Measurements from ENCODE around the gene PDE8A. TPM values are rescaled to one million over a fixed set of nuclear protein-coding genes. Genes with fewer than 3 reads are reported as not detected.

Gene PDE8A
- total and polyA plus RNA-seq, 2 of the 13 experiments (the other 11 are each of a cell fraction or from before 2014, with no cell fraction given) = 26.3 to 48.5 TPM

DNA sequence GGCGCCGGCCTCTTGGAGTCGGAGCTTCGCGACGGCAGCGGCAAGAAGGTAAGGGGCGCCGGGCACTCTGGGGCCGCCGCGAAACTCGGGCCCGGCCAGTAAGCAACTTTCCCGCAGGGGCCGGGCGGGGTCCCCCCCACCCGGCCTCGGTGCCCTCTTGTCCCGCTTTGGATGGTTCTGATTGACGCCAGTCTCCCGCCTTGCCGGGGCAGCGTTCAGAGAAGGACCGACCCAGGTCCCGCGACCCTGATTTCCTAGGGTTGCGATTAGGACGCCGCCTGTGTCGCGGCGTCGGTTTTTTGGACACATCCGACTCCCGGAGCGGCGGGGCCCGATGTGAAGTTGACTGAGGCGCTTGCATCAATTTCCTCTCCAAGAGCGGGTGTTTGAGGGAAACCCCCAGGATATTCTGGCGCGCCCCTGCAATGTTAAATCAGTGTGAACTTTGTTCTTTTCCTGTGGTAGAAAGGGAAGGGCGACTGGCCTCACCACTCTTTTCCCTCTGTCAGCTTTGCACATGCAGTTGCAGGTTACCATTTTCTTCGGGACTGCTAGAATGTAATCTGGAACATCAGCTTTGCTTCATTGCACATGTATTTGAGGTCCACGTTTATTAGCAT lies 755 bp downstream of the PDE8A start (continued):
- TF ChIP-seq, protein P1, sequence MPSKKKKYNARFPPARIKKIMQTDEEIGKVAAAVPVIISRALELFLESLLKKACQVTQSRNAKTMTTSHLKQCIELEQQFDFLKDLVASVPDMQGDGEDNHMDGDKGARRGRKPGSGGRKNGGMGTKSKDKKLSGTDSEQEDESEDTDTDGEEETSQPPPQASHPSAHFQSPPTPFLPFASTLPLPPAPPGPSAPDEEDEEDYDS (CRISPR knock-in tag; IDR thresholded peaks at IDR 0.05) = peak; percentile 66; the same call in 1 of the 2 replicates
- TF ChIP-seq HNF4G (IDR thresholded peaks at IDR 0.05; ENCODE audit: borderline replicate concordance, low read depth, low read length) (peak; percentile 40; the same call in 1 of the 2 replicates), HNF4G (CRISPR knock-in tag; IDR thresholded peaks at IDR 0.05; ENCODE audit: borderline replicate concordance, low read depth) (0 out of 2 replicates have a peak, but pooled peaks have one; percentile 46), MEF2D (CRISPR knock-in tag; IDR thresholded peaks at IDR 0.05) (peak; percentile 51; the same call in 1 of the 2 replicates), ZNF788 (CRISPR knock-in tag; IDR thresholded peaks at IDR 0.05; ENCODE audit: borderline replicate concordance) (peak; percentile 22; the same call in 1 of the 2 replicates), ASH2L (IDR thresholded peaks at IDR 0.05; ENCODE audit: insufficient read length, low read depth, low read length) (peak; percentile 14), CEBPG (CRISPR knock-in tag; IDR thresholded peaks at IDR 0.05) (peak; percentile 67), ZMYM4 (CRISPR knock-in tag; IDR thresholded peaks at IDR 0.05) (no peak), RFX1 (IDR thresholded peaks at IDR 0.05) (no peak), ZNF766 (CRISPR knock-in tag; IDR thresholded peaks at IDR 0.05; ENCODE audit: borderline replicate concordance) (no peak; the same call in 1 of the 2 replicates), GFI1 (CRISPR knock-in tag; IDR thresholded peaks at IDR 0.05; ENCODE audit: borderline replicate concordance) (peak; percentile 49), RBFOX2 (IDR thresholded peaks at IDR 0.05; ENCODE audit: low read depth, low read length) (peak; percentile 56), HIVEP1 (CRISPR knock-in tag; IDR thresholded peaks at IDR 0.05) (peak; percentile 86), EED (CRISPR knock-in tag; IDR thresholded peaks at IDR 0.05) (no peak), KAT7 (CRISPR knock-in tag; IDR thresholded peaks at IDR 0.05; ENCODE audit: borderline replicate concordance) (peak; percentile 16; the same call in 1 of the 2 replicates), SAP130 (CRISPR knock-in tag; IDR thresholded peaks at IDR 0.05; ENCODE audit: low read depth) (peak; percentile 82), KMT2A (CRISPR knock-in tag; IDR thresholded peaks at IDR 0.05) (peak; percentile 85), ZFP36L2 (CRISPR knock-in tag; IDR thresholded peaks at IDR 0.05) (no peak), ZFY (CRISPR knock-in tag; IDR thresholded peaks at IDR 0.05) (0 out of 2 replicates have a peak, but pooled peaks have one; percentile 27), ZNF274 (CRISPR knock-in tag; IDR thresholded peaks at IDR 0.05) (peak; percentile 33; the same call in 1 of the 2 replicates), EHMT2 (IDR thresholded peaks at IDR 0.05; ENCODE audit: borderline replicate concordance, low read depth, low read length) (no peak)
- TF ChIP-seq, protein P2, sequence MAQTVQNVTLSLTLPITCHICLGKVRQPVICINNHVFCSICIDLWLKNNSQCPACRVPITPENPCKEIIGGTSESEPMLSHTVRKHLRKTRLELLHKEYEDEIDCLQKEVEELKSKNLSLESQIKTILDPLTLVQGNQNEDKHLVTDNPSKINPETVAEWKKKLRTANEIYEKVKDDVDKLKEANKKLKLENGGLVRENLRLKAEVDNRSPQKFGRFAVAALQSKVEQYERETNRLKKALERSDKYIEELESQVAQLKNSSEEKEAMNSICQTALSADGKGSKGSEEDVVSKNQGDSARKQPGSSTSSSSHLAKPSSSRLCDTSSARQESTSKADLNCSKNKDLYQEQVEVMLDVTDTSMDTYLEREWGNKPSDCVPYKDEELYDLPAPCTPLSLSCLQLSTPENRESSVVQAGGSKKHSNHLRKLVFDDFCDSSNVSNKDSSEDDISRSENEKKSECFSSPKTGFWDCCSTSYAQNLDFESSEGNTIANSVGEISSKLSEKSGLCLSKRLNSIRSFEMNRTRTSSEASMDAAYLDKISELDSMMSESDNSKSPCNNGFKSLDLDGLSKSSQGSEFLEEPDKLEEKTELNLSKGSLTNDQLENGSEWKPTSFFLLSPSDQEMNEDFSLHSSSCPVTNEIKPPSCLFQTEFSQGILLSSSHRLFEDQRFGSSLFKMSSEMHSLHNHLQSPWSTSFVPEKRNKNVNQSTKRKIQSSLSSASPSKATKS (CRISPR knock-in tag; IDR thresholded peaks at IDR 0.05) = no peak
- TF ChIP-seq, protein P3, sequence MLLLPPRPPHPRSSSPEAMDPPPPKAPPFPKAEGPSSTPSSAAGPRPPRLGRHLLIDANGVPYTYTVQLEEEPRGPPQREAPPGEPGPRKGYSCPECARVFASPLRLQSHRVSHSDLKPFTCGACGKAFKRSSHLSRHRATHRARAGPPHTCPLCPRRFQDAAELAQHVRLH (CRISPR knock-in tag; IDR thresholded peaks at IDR 0.05; ENCODE audit: borderline replicate concordance, low read depth) = no peak
- TF ChIP-seq, protein P4, sequence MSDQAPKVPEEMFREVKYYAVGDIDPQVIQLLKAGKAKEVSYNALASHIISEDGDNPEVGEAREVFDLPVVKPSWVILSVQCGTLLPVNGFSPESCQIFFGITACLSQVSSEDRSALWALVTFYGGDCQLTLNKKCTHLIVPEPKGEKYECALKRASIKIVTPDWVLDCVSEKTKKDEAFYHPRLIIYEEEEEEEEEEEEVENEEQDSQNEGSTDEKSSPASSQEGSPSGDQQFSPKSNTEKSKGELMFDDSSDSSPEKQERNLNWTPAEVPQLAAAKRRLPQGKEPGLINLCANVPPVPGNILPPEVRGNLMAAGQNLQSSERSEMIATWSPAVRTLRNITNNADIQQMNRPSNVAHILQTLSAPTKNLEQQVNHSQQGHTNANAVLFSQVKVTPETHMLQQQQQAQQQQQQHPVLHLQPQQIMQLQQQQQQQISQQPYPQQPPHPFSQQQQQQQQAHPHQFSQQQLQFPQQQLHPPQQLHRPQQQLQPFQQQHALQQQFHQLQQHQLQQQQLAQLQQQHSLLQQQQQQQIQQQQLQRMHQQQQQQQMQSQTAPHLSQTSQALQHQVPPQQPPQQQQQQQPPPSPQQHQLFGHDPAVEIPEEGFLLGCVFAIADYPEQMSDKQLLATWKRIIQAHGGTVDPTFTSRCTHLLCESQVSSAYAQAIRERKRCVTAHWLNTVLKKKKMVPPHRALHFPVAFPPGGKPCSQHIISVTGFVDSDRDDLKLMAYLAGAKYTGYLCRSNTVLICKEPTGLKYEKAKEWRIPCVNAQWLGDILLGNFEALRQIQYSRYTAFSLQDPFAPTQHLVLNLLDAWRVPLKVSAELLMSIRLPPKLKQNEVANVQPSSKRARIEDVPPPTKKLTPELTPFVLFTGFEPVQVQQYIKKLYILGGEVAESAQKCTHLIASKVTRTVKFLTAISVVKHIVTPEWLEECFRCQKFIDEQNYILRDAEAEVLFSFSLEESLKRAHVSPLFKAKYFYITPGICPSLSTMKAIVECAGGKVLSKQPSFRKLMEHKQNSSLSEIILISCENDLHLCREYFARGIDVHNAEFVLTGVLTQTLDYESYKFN (CRISPR knock-in tag; conservative IDR thresholded peaks at IDR 0.05) = peak; percentile 54
